H1 (cell line): Measurements from ENCODE around the gene OR4P4. TPM values are rescaled to one million over a fixed set of nuclear protein-coding genes. Genes with fewer than 3 reads are reported as not detected.

Experiments used
- CTCF ChIA-PET: fragments of 300-600 bp; sonication (Branson Sonifier 250); formaldehyde crosslinking; loops from one replicate; lab custom pipeline; 2021; ENCODE audit not compliant: partially characterized antibody; lab: Charles Lee
- POLR2A ChIA-PET: fragments of 300-600 bp; sonication (Branson Sonifier 250); formaldehyde crosslinking; loops from one replicate; lab custom pipeline; 2021; ENCODE audit warnings: inconsistent platforms; ENCODE audit not compliant: partially characterized antibody; lab: Charles Lee
- DNase-seq, 2 experiments: peaks; one replicate each; pipeline versions ENCODE4 v3.0.0 to v3.0.0-alpha.2; 2010 to 2022; ENCODE audit warnings: low spot score in 2 of 2, low read depth in 1 of 2, mixed read lengths in 1 of 2
- FAIRE-seq: peaks from 2 replicates; lab custom pipeline; 2011; peaks lifted over from hg19 to GRCh38; lab: Jason Lieb, UNC
- H2AFZ ChIP-seq: 2 replicates; pipeline ENCODE4 v1.8.1; 2012; ENCODE audit warnings: low read length, inconsistent platforms
- H2AK5ac ChIP-seq: 2 replicates; pipeline ENCODE4 v1.6.1; 2013; ENCODE audit warnings: low read depth, low read length
- H2BK120ac ChIP-seq: replicated peaks from 2 replicates; pipeline ENCODE3; 2013; ENCODE audit warnings: low read depth, low read length, inconsistent platforms
- H2BK12ac ChIP-seq: 2 replicates; pipeline ENCODE4 v1.6.1; 2013; ENCODE audit warnings: low read depth, low read length
- H2BK15ac ChIP-seq: 2 replicates; pipeline ENCODE4 v1.6.1; 2013; ENCODE audit warnings: low read length
- H2BK20ac ChIP-seq: 2 replicates; pipeline ENCODE4 v1.6.1; 2013; ENCODE audit warnings: low read length
- H2BK5ac ChIP-seq: 2 replicates; pipeline ENCODE4 v1.6.1; 2013; ENCODE audit warnings: low read depth, low read length
- H3K14ac ChIP-seq: 2 replicates; pipeline ENCODE4 v1.6.1; 2013; ENCODE audit warnings: inconsistent platforms; ENCODE audit not compliant: insufficient read length
- H3K18ac ChIP-seq: 2 replicates; pipeline ENCODE4 v1.6.1; 2013; ENCODE audit warnings: low read length; ENCODE audit errors: extremely low read depth
- H3K23ac ChIP-seq: 2 replicates; pipeline ENCODE4 v1.6.1; 2013; ENCODE audit warnings: inconsistent platforms; ENCODE audit not compliant: insufficient read length
- H3K23me2 ChIP-seq: 2 replicates; pipeline ENCODE4 v1.6.1; 2013; ENCODE audit warnings: low read depth, low read length
- H3K27ac ChIP-seq: 2 replicates; pipeline ENCODE4 v1.6.1; 2011; ENCODE audit warnings: low read depth, low read length, inconsistent platforms
- H3K27me3 ChIP-seq, 4 experiments: replicated peaks in 1 of 4; 1 replicate in 1 of 4; 2 replicates in 3 of 4; pipeline versions ENCODE4 v1.6.1 to v1.8.1; 2011 to 2013; ENCODE audit warnings: low read length in 3 of 4, mild to moderate bottlenecking in 3 of 4, inconsistent platforms in 2 of 4, mixed read lengths in 2 of 4, moderate library complexity in 1 of 4; ENCODE audit not compliant: control insufficient read depth in 3 of 4, insufficient read depth in 3 of 4; ENCODE audit errors: extremely low read depth in 1 of 4
- H3K36me3 ChIP-seq, 4 experiments: 2 replicates each; pipeline versions ENCODE4 v1.6.1 to v1.8.1; 2011 to 2013; ENCODE audit warnings: mild to moderate bottlenecking in 4 of 4, low read length in 3 of 4, moderate library complexity in 2 of 4, control low read depth in 1 of 4, inconsistent platforms in 1 of 4; ENCODE audit not compliant: insufficient read depth in 4 of 4, control insufficient read depth in 2 of 4
- H3K4ac ChIP-seq: replicated peaks from 2 replicates; pipeline ENCODE3; 2013; ENCODE audit warnings: low read length, low read depth, mixed read lengths, inconsistent platforms; ENCODE audit not compliant: insufficient read length
- H3K4me1 ChIP-seq, 4 experiments: replicated peaks in 1 of 4; 1 replicate in 1 of 4; 2 replicates in 3 of 4; pipeline versions ENCODE4 v1.6.1 to v1.8.1; 2011 to 2013; ENCODE audit warnings: low read length in 3 of 4, inconsistent platforms in 2 of 4, mixed read lengths in 1 of 4; ENCODE audit not compliant: insufficient read depth in 4 of 4, control insufficient read depth in 3 of 4
- H3K4me2 ChIP-seq, 2 experiments: 2 replicates each; pipeline versions ENCODE4 v1.6.1 to v1.8.1; 2011 to 2013; ENCODE audit warnings: low read depth in 2 of 2, low read length in 2 of 2, control low read depth in 1 of 2, inconsistent platforms in 1 of 2, mild to moderate bottlenecking in 1 of 2; ENCODE audit not compliant: insufficient read depth in 1 of 2
- H3K4me3 ChIP-seq, 4 experiments: fragments of 200-600, 300-600 bp in 1 of 4; sonication (generic), shearing (Covaris generic), sonication (Bioruptor Twin) in 1 of 4; 2 replicates each; pipeline versions ENCODE4 v1.5.1 to v1.8.1; 2011 to 2016; ENCODE audit warnings: low read length in 4 of 4, low read depth in 3 of 4, control low read depth in 2 of 4, inconsistent platforms in 2 of 4, mild to moderate bottlenecking in 2 of 4, mixed read lengths in 1 of 4, moderate library complexity in 1 of 4; ENCODE audit not compliant: insufficient read depth in 2 of 4; ENCODE audit errors: extremely low read depth in 1 of 4
- H3K56ac ChIP-seq: replicated peaks from 2 replicates; pipeline ENCODE3; 2013; ENCODE audit warnings: low read depth, mild to moderate bottlenecking, mixed read lengths, low read length, inconsistent platforms; ENCODE audit not compliant: insufficient read length
- H3K79me1 ChIP-seq: 2 replicates; pipeline ENCODE4 v1.6.1; 2013; ENCODE audit warnings: low read depth, low read length, control low read depth
- H3K79me2 ChIP-seq, 2 experiments: 2 replicates each; pipeline versions ENCODE4 v1.6.1 to v1.8.1; 2012 to 2013; ENCODE audit warnings: low read length in 2 of 2, mild to moderate bottlenecking in 2 of 2, inconsistent platforms in 1 of 2; ENCODE audit not compliant: insufficient read depth in 2 of 2, control insufficient read depth in 1 of 2
- H3K9ac ChIP-seq, 4 experiments: replicated peaks in 1 of 4; 1 replicate in 1 of 4; 2 replicates in 3 of 4; pipeline versions ENCODE4 v1.6.1 to v1.8.1; 2011 to 2013; ENCODE audit warnings: low read depth in 3 of 4, low read length in 3 of 4, control low read depth in 2 of 4, mild to moderate bottlenecking in 2 of 4, moderate library complexity in 2 of 4, inconsistent platforms in 1 of 4; ENCODE audit errors: extremely low read depth in 1 of 4
- H3K9me3 ChIP-seq, 2 experiments: 2 replicates each; pipeline versions ENCODE4 v1.6.1 to v1.8.1; 2012 to 2013; ENCODE audit warnings: mild to moderate bottlenecking in 2 of 2, moderate library complexity in 2 of 2, control low read depth in 1 of 2, inconsistent platforms in 1 of 2, low read depth in 1 of 2, low read length in 1 of 2, mixed read lengths in 1 of 2; ENCODE audit not compliant: insufficient read depth in 2 of 2
- H4K20me1 ChIP-seq, 2 experiments: replicated peaks in 1 of 2; 2 replicates each; pipeline versions ENCODE3 to v1.8.1; 2011 to 2013; ENCODE audit warnings: inconsistent platforms in 2 of 2, low read length in 2 of 2, mild to moderate bottlenecking in 1 of 2; ENCODE audit not compliant: insufficient read depth in 2 of 2, control insufficient read depth in 1 of 2
- H4K5ac ChIP-seq: 2 replicates; pipeline ENCODE4 v1.6.1; 2013; ENCODE audit warnings: low read length, low read depth, mixed read lengths, inconsistent platforms; ENCODE audit not compliant: insufficient read length
- H4K8ac ChIP-seq: 2 replicates; pipeline ENCODE4 v1.8.0; 2013; ENCODE audit warnings: mild to moderate bottlenecking, moderate library complexity, low read length, inconsistent platforms; ENCODE audit not compliant: insufficient read depth; ENCODE audit errors: extremely low read depth
- H4K91ac ChIP-seq: replicated peaks from 2 replicates; pipeline ENCODE3; 2013; ENCODE audit warnings: low read length, mixed read lengths, inconsistent platforms; ENCODE audit not compliant: insufficient read length
- CTBP2 ChIP-seq: IDR thresholded peaks from 2 replicates; pipeline ENCODE4 v1.7.0; 2011; ENCODE audit warnings: borderline replicate concordance, mild to moderate bottlenecking, moderate library complexity, mixed read lengths, low read length; ENCODE audit not compliant: insufficient read depth, insufficient read length
- CTCF ChIP-seq, 3 experiments: IDR thresholded peaks; 1 replicate in 2 of 3; 2 replicates in 1 of 3; pipeline versions ENCODE4 v1.5.1 to v1.6.1; 2011; ENCODE audit warnings: low read length in 3 of 3, mild to moderate bottlenecking in 3 of 3, inconsistent platforms in 2 of 3, low read depth in 1 of 3, moderate library complexity in 1 of 3; ENCODE audit not compliant: insufficient read depth in 1 of 3; ENCODE audit errors: control extremely low read depth in 1 of 3
- E2F6 ChIP-seq: IDR thresholded peaks from 2 replicates; pipeline ENCODE4 v1.6.1; 2012; ENCODE audit warnings: inconsistent platforms
- EGR1 ChIP-seq: IDR thresholded peaks from 2 replicates; pipeline ENCODE4 v1.6.1; 2011; ENCODE audit warnings: low read depth, low read length, borderline replicate concordance
- HDAC2 ChIP-seq, 2 experiments: fragments of 300-600 bp in 1 of 2; sonication (generic) in 1 of 2; IDR thresholded peaks; 2 replicates each; pipeline ENCODE4 v1.6.1; 2011 to 2012; ENCODE audit warnings: low read depth in 2 of 2, low read length in 2 of 2, mild to moderate bottlenecking in 2 of 2, moderate library complexity in 2 of 2, borderline replicate concordance in 1 of 2, inconsistent platforms in 1 of 2
- HDAC6 ChIP-seq: IDR thresholded peaks from one replicate; pipeline ENCODE4 v1.7.1; 2012; ENCODE audit warnings: low read depth, mild to moderate bottlenecking, inconsistent platforms, low read length, moderate library complexity
- MAFK ChIP-seq: IDR thresholded peaks from 2 replicates; pipeline ENCODE4 v1.6.1; 2012; ENCODE audit warnings: low read depth, mild to moderate bottlenecking, improper control_type of control experiment, low read length
- TCF12 ChIP-seq: IDR thresholded peaks from 2 replicates; pipeline ENCODE4 v1.6.1; 2011; ENCODE audit warnings: low read depth, mild to moderate bottlenecking, low read length
- TEAD4 ChIP-seq: IDR thresholded peaks from 2 replicates; pipeline ENCODE4 v1.6.1; 2012; ENCODE audit warnings: low read depth, low read length, inconsistent platforms, mixed read lengths
- WGBS, 2 experiments: shearing (Covaris generic) in 1 of 2; methylation state at CpG; one replicate each; pipeline versions ENCODE4 v1.1.6 to v1.1.7; 2013 to 2015; ENCODE audit warnings: low lambda C conversion rate in 2 of 2, mixed read lengths in 2 of 2, inconsistent platforms in 1 of 2, low coverage in 1 of 2, missing lambda C conversion rate in 1 of 2; ENCODE audit not compliant: insufficient replicate concordance in 2 of 2, insufficient coverage in 1 of 2, insufficient read length in 1 of 2; ENCODE audit errors: extremely low coverage in 1 of 2, missing lambda C conversion rate in 1 of 2; 5-methylcytosine and 5-hydroxymethylcytosine counted together
- polyA plus RNA-seq, 7 experiments: library from polyadenylated mRNA; depleted of rRNA in 3 of 7; stranded (reverse) in 5 of 7; unstranded in 2 of 7; fragments of >200 nt in 5 of 7; fragments of 200-250 nt in 2 of 7; gene quantifications; 1 replicate in 5 of 7; 2 replicates in 1 of 7; 4 replicates in 1 of 7; pipeline versions ENCODE4 v1.2.1 to v1.2.3, GENCODE V29; 2011 to 2013; ENCODE audit warnings: missing spikeins in 2 of 7, mixed read lengths in 2 of 7
- total RNA-seq: library from RNA; stranded (reverse); fragmentation: NEBNext Ultra II Directional; extraction: Animal tissue kit (Norgen Biotek cat#: 25700); gene quantifications from 2 replicates; pipeline ENCODE4 v1.2.1, GENCODE V29; 2021
- TF ChIP-seq, protein P1 (sequence below): IDR thresholded peaks from 2 replicates; pipeline ENCODE4 v1.6.1; 2011; ENCODE audit warnings: low read depth, mild to moderate bottlenecking, low read length; ENCODE audit not compliant: insufficient read depth

Gene OR4P4
- total and polyA plus RNA-seq, 2 of the 8 experiments (the other 6 are each of a cell fraction or from before 2014, with no cell fraction given): not detected

DNA sequence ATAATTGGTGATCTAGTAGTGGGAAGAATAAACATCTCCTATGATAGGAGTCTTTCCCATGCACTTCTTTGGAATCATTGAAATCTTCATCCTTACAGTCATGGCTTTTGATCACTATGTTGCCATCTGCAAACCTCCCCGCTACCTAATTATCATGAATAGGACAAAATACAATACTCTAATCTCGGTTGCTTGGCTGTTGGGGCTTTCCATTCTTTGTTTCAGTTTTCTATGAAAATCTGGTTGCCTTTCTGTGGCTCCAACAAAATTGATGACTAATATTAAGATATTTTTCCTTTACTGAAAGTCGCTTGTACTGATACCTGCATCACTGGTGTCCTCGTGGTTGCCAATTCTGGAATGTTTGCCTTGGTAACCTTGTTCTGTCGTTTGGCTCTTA, 38.9 kb downstream of the OR4P4 start:
- no peak overlapping the region for H2BK120ac ChIP-seq
- H2BK5ac ChIP-seq: no peak overlapping the region
- no peak overlapping the region for H3K14ac ChIP-seq
- H3K79me2 ChIP-seq: no peaks in the 10 kb centered on the region
- H3K56ac ChIP-seq: no peak overlapping the region
- H3K9ac ChIP-seq: no peak overlapping the region
- no peak overlapping the region for H3K27ac ChIP-seq
- DNase-seq (no peak), FAIRE-seq (no peak)
- H4K8ac ChIP-seq: no peak overlapping the region
- no peak overlapping the region for H3K4me2 ChIP-seq
- no peak overlapping the region for H3K4me3 ChIP-seq
- CTCF ChIA-PET: no interaction called here
- no peak overlapping the region for H3K4ac ChIP-seq
- no peak overlapping the region for H3K23ac ChIP-seq
- peaks cover 4 to 25% of the 10 kb centered on the region in 2 experiments; a peak in 3 of 4 replicates for H3K9me3 ChIP-seq
- H3K79me1 ChIP-seq: no peaks in the 10 kb centered on the region
- H3K36me3 ChIP-seq: no peaks in the 10 kb centered on the region
- H4K20me1 ChIP-seq: no peaks in the 10 kb centered on the region
- no peak overlapping the region for H4K5ac ChIP-seq
- no peak overlapping the region for H2AK5ac ChIP-seq
- no peak overlapping the region for H2AFZ ChIP-seq
- no peaks in the 10 kb centered on the region for H3K4me1 ChIP-seq
- H2BK15ac ChIP-seq: no peak overlapping the region
- no peak overlapping the region for H3K18ac ChIP-seq
- POLR2A ChIA-PET: no interaction called here
- no peak overlapping the region for H2BK20ac ChIP-seq
- no peaks in the 10 kb centered on the region for H3K27me3 ChIP-seq
- no peak overlapping the region for H2BK12ac ChIP-seq
- H3K23me2 ChIP-seq: no peaks in the 10 kb centered on the region
- WGBS, 2 experiments: 64% methylated on average over 5 of the region's 5 CpGs; no CpG with 5 or more reads in 1 of the 2 experiments
- no peak overlapping the region for H4K91ac ChIP-seq
- TF ChIP-seq E2F6 (no peak), CTCF (IDR thresholded peaks at IDR 0.05; ENCODE audit: control extremely low read depth in 1 of 3, insufficient read depth in 1 of 3, low read depth in 1 of 3, low read length in 3 of 3) (no peak), HDAC6 (no peak), EGR1 (no peak), TCF12 (no peak), MAFK (no peak), HDAC2 (IDR thresholded peaks at IDR 0.05; ENCODE audit: borderline replicate concordance in 1 of 2, low read depth in 2 of 2, low read length in 2 of 2) (no peak), CTBP2 (no peak), TEAD4 (no peak)
- TF ChIP-seq, protein P1, sequence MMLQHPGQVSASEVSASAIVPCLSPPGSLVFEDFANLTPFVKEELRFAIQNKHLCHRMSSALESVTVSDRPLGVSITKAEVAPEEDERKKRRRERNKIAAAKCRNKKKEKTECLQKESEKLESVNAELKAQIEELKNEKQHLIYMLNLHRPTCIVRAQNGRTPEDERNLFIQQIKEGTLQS: no peak
